HG03571 (cell line): Measurements from ENCODE around the gene SYVN1.

Source experiments
- ATAC-seq: cut with Tn5 transposase; IDR thresholded peaks from one replicate; pipeline ENCODE4 v1.9.1; 2021; ENCODE audit not compliant: unreplicated experiment

Gene SYVN1

DNA sequence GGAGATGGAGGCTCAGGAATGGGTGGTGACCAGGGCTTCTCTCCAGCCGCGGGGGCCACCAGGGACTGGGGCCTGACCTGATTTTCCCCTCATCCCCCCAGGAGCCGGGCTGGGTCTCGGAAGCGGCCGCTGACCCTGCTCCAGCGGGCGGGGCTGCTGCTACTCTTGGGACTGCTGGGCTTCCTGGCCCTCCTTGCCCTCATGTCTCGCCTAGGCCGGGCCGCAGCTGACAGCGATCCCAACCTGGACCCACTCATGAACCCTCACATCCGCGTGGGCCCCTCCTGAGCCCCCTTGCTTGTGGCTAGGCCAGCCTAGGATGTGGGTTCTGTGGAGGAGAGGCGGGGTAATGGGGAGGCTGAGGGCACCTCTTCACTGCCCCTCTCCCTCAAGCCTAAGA lies 46.5 kb downstream of the SYVN1 start:
- ATAC-seq: no peak

DNA sequence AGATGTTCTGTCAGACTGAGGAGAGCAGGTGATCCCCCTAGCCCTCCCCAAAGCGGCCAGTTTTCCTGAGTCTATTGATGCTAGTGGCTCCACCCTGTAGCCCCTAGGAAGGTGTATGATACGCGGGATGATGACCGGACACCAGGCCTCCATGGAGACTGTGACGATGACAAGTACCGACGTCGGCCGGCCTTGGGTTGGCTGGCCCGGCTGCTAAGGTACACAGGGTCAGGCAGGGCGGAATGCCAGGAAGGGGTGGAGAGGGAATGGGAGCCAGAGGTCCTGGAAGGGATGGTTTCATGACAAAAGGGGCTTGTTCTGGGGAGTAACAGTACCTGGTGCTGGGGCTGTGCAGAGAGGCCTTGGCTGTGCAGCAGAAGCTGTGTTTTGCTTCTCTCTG lies 47.1 kb downstream of the SYVN1 start:
- no peak for ATAC-seq

DNA sequence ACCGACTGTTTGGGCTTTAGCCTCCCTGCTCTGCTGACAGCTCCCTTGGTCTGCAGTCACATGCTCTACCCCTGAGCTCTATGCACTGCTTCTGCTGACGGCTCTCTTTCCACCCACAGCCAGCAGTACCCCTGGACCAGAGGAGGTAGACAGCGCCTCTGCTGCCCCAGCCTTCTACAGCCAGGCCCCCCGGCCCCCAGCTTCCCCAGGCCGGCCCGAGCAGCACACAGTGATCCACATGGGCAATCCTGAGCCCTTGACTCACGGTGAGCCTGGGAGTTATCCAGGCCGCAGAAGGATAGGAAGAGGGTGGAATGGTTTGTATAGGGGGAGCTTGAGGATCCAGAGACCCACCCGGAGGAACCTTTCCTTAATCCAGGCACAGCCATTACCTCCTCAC lies 47.5 kb downstream of the SYVN1 start:
- no peak for ATAC-seq

DNA sequence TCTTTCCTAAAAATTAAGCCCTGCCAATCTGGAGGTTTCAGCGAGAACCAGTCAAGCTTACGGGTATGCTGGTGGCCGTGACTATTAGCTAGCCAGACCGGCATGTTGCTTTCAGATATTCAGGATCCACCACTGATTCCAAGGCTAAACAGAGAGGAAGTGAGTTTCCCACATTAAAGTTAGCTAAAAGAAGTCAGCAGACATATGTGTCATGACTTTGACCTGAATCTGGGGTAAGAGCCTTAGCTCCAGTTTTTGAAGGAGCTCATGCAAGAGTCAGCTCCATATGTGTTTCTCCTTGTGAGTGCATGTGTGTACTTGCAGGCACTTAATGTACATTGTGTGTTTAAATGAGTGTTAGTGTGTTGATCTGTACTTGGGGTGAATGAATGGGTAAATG lies 48.9 kb downstream of the SYVN1 start:
- ATAC-seq: no peak

DNA sequence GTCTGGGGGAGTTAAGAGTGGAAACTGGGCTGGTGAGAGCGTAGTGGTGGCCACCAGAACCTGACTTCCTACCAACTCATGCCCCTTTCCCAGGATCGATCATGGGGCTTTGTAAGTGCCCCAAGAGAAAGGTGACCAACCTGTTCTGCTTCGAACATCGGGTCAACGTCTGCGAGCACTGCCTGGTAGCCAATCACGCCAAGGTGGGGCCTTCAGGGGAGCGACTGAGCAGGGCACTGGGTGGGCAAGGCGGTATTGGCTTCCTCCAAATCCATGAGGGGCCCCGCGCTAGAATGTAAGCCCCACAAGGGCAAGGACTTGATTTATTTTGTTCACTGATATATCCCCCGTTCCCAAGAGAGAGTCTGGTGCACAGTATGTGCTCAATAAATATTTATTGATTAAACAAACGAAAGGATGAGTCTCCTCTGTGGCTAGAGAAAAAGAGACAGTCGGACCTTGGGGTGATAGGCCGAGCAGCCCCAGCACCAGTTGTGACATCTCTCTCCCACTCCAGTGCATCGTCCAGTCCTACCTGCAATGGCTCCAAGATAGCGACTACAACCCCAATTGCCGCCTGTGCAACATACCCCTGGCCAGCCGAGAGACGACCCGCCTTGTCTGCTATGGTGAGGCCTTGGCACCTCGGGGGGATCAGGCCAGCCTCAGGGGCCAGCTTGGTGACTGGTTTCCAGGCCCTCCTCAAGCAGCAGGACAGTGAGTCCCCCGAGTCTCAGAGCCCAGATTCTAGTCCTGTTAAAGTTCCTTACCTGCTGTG lies 49.5 kb downstream of the SYVN1 start:
- ATAC-seq: no peak

DNA sequence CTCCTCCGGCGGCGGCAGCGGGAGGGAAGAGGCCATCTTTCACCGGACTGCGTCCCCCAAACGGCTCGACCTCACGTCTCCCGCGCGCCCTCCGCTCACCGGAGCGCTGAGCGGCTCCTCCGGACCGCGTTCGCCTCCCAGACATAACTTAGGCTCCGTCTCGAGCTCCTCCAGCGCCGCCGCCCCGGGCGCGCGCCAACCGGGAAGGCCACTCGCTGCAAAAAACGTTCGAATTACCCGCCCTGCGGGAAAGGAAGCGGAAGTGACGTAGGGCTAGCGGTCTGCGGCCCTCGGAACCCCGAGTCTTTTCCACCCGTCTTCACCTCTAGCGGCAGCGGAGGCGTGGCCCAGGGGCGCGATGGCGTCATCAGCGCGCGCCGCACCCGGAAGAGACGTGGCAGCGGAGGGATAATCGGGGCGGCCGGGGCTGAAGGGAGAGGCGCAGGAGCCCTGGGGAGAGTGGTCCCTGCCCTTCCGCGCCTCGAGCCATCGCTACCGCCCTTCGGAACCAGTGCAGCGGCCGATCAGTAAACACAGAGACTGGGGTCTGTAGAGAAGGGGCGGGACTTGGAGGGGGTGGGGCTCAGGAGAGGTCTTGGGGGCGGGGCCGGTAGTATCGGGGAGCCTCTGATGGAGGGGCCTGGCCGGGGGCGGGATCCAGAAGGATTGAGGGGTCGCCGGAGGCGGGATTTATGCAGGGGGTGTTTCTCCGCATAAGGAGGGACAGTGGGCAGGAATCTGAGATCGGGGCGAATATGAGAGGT lies 50.3 kb downstream of the SYVN1 start, which contains the start of the genes CDCA5 and ZFPL1:
CDCA5 (minus strand) TSS at position 207 of the 764 bp plus-strand sequence; CDS start at position 145, 62 bp downstream.
ZFPL1 (plus strand) TSS at position 389 of the 764 bp plus-strand sequence. CDS start 477 bp downstream, outside the sequence.
- peak; percentile 63 for ATAC-seq

DNA sequence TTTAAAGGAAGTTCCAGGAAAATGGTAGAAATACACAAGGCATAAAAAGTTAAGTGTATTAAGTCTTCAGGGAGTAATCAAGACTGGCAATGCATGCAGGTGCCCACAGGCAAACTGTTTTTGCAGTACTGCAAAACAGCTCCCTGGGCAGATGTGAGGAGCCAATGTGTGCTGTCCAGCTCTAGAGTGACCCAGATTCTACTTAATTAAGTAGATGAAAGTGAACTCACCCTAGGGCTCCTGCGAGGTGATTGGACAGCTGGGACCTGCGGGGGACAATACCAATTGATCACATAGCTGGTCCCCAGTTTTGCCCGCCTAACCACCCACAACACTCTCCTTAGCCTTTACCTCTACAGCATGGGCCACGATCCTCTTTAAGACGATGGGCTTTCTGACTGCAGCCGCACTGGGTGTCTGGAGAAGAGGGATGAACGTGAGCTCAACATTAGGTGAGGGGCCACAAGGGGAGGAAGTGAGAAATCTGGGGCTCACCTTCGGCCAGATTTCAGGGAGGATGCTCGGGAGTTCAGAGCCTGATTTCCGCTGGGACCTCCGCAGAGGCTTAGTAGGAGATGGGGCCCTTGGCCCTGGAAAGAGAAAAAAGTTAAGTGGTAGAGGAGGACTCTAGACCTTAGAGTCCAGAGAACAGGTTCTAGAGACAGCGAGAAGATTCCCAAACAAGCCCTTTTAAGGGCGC lies 51.0 kb downstream of the SYVN1 start:
- peak; percentile 11 for ATAC-seq

DNA sequence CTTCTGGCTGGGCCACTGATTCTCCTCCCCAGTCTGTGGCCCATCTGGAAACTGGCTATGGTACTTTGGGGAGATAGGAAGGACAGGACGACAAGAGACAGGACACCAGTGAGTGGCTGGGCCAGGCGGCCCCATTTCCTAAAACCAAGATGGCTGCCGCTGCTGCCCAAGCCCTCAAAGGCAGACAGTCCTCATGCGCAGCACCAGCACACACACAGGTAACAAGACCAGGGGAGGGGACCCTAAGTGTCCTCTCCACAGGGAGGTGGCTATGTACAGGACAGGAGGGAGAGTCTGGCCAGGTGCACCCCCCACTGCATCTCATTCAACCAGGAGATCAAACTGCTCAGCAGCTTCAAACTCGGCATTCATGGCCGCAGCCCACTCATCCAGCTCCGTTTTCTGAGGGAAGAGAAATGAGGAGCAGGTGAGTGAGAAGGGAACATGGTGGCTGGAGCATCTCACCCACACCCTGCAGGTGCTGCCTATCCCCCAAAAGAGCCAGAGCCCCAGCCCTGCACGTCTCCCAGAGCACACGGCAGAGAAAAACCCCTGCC lies 55.5 kb downstream of the SYVN1 start:
- ATAC-seq: no peak

DNA sequence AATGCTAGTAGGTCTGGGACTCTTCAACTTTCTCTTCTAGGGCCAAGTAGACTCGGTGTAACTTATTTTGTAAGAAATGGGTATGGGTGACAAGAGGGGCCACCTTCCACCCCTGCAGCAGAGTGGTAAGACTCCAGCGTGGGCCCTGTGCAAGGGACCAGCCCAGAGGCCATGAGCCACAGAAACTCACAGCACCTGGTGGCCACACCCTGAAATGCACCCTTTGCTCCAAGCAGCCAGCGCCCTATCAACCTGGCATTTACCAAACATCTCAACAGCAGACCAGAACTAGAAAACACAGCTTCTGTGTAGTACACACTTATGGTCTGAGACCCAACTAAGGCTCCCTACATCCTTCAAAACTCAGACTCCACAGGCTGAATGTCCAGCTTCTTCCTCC lies 56.2 kb downstream of the SYVN1 start:
- ATAC-seq: no peak

DNA sequence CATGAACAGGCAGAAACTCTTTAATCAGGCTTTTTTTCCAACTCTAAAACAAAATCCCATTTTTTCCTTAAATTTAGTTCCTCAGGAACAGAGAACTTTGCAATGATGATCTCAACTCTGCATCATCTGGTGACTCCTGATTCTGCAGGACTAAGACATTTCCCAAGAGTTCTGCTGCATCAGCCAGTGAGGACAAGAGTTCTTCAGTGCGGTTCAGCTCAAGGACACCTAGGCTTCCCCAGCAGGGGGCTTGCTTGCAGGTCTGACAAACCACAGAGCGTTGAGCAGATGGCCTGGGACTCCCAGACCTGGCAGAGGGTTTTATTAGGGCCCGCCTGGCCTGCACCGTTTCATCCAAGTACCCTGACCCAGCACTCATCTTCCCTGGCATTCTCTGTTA lies 56.9 kb downstream of the SYVN1 start:
- ATAC-seq: no peak
